Glutamatergic neuron (in vitro differentiated cells): ENCODE data around the gene UBE2U. TPM values are rescaled to one million over a fixed set of nuclear protein-coding genes. Genes with fewer than 3 reads are reported as not detected.

Experiments
- DNase-seq: peaks from one replicate; pipeline ENCODE4 v3.0.0; 2022
- H3K27ac Mint-ChIP-seq: one replicate; pipeline ENCODE4 v1.8.0; 2020; ENCODE audit warnings: mild to moderate bottlenecking, mixed read lengths, inconsistent platforms; ENCODE audit not compliant: unreplicated experiment
- H3K27me3 Mint-ChIP-seq: one replicate; pipeline ENCODE4 v1.8.0; 2020; ENCODE audit warnings: mild to moderate bottlenecking, moderate library complexity, mixed read lengths, inconsistent platforms; ENCODE audit not compliant: unreplicated experiment
- H3K36me3 Mint-ChIP-seq: one replicate; pipeline ENCODE4 v1.8.0; 2020; ENCODE audit warnings: mild to moderate bottlenecking, mixed read lengths, inconsistent platforms; ENCODE audit not compliant: unreplicated experiment
- H3K4me1 Mint-ChIP-seq: one replicate; pipeline ENCODE4 v1.8.0; 2020; ENCODE audit warnings: mild to moderate bottlenecking, low read depth, mixed read lengths, inconsistent platforms; ENCODE audit not compliant: unreplicated experiment
- H3K4me3 Mint-ChIP-seq: one replicate; pipeline ENCODE4 v1.8.0; 2020; ENCODE audit warnings: mild to moderate bottlenecking, mixed read lengths, inconsistent platforms; ENCODE audit not compliant: unreplicated experiment
- H3K9me3 Mint-ChIP-seq: one replicate; pipeline ENCODE4 v1.8.0; 2020; ENCODE audit warnings: mild to moderate bottlenecking, moderate library complexity, mixed read lengths, inconsistent platforms; ENCODE audit not compliant: unreplicated experiment
- total RNA-seq: library from RNA; stranded (reverse); fragmentation: NEBNext Ultra II Directional; extraction: Animal tissue kit (Norgen Biotek cat#: 25700); gene quantifications from one replicate; pipeline ENCODE4 v1.2.1, GENCODE V29; 2021; ENCODE audit not compliant: unreplicated experiment
- TF ChIP-seq, protein P1 (sequence below): fragments of 200-600 bp; sonication (generic); IDR thresholded peaks from one replicate; pipeline ENCODE4 v1.5.0; 2021; ENCODE audit not compliant: partially characterized antibody, unreplicated experiment

UBE2U gene
- total RNA-seq, 1 donor from 2014 or later = not detected

DNA sequence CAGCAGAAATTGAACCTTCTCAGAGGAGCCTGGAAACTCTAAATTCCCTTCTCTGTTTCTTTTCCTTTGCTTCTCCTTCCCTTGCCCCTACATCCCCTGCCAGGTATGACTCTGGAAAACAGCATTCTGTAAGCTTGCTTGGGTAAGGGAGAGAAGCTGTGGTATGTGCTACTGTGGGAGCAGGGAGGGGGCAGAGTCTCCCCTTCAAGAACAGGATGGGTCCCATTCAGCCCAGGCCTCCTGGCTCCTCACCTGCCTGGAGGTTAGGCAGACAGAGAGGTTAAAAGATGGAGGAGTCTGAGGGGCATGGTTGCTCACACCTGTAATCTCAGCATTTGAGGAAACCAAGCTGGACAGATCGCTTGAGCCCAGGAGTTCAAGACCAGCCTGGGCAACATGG, 40.6 kb upstream of the UBE2U start:
- Mint-ChIP-seq H3K36me3 (no peaks in the 10 kb centered on the region), H3K27me3 (no peaks in the 10 kb centered on the region), H3K4me1 (peaks cover 15% of the 10 kb centered on the region), H3K9me3 (no peaks in the 10 kb centered on the region), H3K27ac (no peak overlapping the region), H3K4me3 (no peak overlapping the region)
- TF ChIP-seq, protein P1, sequence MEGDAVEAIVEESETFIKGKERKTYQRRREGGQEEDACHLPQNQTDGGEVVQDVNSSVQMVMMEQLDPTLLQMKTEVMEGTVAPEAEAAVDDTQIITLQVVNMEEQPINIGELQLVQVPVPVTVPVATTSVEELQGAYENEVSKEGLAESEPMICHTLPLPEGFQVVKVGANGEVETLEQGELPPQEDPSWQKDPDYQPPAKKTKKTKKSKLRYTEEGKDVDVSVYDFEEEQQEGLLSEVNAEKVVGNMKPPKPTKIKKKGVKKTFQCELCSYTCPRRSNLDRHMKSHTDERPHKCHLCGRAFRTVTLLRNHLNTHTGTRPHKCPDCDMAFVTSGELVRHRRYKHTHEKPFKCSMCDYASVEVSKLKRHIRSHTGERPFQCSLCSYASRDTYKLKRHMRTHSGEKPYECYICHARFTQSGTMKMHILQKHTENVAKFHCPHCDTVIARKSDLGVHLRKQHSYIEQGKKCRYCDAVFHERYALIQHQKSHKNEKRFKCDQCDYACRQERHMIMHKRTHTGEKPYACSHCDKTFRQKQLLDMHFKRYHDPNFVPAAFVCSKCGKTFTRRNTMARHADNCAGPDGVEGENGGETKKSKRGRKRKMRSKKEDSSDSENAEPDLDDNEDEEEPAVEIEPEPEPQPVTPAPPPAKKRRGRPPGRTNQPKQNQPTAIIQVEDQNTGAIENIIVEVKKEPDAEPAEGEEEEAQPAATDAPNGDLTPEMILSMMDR = no peak
- DNase-seq = no peak

DNA sequence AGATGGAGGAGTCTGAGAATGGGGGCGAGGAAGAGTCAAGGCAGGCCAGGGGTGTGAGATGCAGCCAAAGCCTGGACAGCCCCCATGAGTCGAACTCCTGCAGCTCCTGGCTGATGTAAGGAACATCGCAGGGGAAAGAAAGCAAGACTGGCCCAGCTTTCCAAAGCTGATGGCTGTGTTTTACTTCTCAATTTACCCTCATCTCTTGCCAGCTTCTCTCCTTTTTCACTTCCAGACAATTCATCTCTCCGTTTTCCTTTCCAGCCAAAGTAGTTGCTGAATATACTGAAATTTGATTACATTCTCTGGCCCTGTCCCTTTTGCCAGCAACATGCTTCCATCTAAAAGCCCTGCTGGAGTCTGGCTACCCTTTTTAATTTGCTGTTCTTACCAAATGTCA, 40.0 kb upstream of the UBE2U start:
- Mint-ChIP-seq H3K36me3 (no peaks in the 10 kb centered on the region), H3K9me3 (no peaks in the 10 kb centered on the region), H3K4me3 (no peak overlapping the region), H3K4me1 (peaks cover 15% of the 10 kb centered on the region), H3K27ac (no peak overlapping the region), H3K27me3 (no peaks in the 10 kb centered on the region)
- no peak for DNase-seq
- TF ChIP-seq, protein P1 = no peak

DNA sequence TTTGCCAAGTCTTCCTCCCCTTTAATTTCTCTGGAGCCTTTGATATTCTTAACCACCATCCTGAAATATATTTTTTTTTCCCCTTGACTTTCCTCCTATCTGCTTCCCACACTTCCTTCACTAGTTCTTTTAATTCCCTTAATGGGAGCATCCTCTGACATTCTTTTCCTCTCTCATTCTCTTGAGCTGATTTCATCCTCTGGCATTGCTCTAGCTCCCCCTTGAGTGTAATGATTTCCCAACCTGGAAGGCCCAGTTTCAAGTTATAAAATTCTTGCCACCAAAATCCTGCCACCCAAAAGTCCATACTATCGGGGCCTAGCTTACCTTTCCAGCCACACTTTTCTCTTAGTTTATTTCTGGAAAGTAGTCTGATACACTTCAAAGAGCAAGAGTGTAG, 39.5 kb upstream of the UBE2U start:
- Mint-ChIP-seq H3K27me3 (no peaks in the 10 kb centered on the region), H3K4me3 (peak overlapping the region; percentile 1), H3K4me1 (peaks cover 15% of the 10 kb centered on the region), H3K9me3 (no peaks in the 10 kb centered on the region), H3K36me3 (peaks cover under 1% of the 10 kb centered on the region), H3K27ac (no peak overlapping the region)
- no peak for DNase-seq
- TF ChIP-seq, protein P1 = no peak

DNA sequence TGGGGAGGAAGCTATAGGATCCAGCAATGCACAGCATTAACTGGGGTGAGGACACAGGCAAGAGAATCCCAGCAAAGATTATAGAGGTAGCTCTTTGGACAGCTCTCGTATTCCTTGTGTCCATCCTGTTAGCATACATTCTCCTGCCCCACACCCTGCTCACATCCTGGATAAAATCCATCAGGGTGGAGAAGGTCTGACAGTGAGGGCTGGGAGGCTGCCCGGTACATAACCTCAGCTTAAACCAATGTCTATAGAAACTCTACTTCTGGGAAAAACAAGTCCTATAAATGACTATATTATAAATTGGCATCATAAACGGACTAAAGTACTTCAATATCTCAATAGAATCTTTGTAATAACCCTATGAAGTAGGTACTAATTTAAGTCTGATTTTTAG, 36.8 kb upstream of the UBE2U start:
- Mint-ChIP-seq H3K36me3 (peaks cover 22% of the 10 kb centered on the region), H3K27ac (no peak overlapping the region), H3K9me3 (no peaks in the 10 kb centered on the region), H3K4me3 (no peak overlapping the region), H3K4me1 (peaks cover 14% of the 10 kb centered on the region), H3K27me3 (no peaks in the 10 kb centered on the region)
- TF ChIP-seq, protein P1 = no peak
- DNase-seq = no peak

DNA sequence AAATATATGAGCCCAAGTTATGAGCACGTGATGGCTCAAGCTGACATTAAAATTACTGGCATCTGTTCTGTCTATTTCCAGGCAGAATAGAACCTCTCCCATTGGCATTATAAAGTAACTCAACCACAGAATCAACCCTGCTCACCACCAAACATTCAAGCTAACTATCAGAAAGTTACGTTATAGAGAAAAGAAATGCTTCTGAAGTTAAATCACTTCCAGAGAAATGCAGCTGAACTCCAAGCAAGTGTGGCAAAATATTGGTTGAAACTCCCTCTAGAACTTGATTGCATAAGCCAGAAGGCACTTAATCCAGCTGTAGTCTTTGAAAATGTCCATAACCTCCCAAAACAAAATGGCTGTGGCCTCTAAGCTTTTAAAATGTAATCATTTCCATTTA, 36.2 kb upstream of the UBE2U start:
- Mint-ChIP-seq H3K36me3 (peaks cover 22% of the 10 kb centered on the region), H3K27me3 (no peaks in the 10 kb centered on the region), H3K9me3 (no peaks in the 10 kb centered on the region), H3K27ac (no peak overlapping the region), H3K4me1 (peaks cover 8% of the 10 kb centered on the region), H3K4me3 (no peak overlapping the region)
- TF ChIP-seq, protein P1 = no peak
- DNase-seq = no peak
